GM13977 (cell line): Measurements from ENCODE around the gene OPALIN.

Experiments used
- DNase-seq: peaks from one replicate; pipeline ENCODE4 v3.0.0; 2012; ENCODE audit warnings: low spot score
- CTCF ChIP-seq: IDR thresholded peaks from 2 replicates; pipeline ENCODE4 v1.5.1; 2012; ENCODE audit warnings: mild to moderate bottlenecking, control low read depth; ENCODE audit not compliant: insufficient read depth; ENCODE audit errors: extremely low read depth, missing control alignments
- in situ Hi-C: fragments of 300-500 bp; cut with MboI; formaldehyde crosslinking; loops from one replicate; pipeline ENCODE4 v1.12.0; 2022; ENCODE audit warnings: low sequenced_read_pairs, low pct_unique_long_range_greater_than_20kb, mixed read lengths, inconsistent platforms; ENCODE audit not compliant: unreplicated experiment

The OPALIN gene

GRCh38 chr10:96369890-96370583, 11.2 kb upstream of the OPALIN start:
- in situ Hi-C loops: no loop called here
- no peak for TF ChIP-seq CTCF
- no peak for DNase-seq

GRCh38 chr10:96368971-96369370, 10.2 kb upstream of the OPALIN start:
- no peak for TF ChIP-seq CTCF
- in situ Hi-C loops: no loop called here
- DNase-seq: no peak

GRCh38 chr10:96367470-96367869, 8.7 kb upstream of the OPALIN start:
- in situ Hi-C loops: no loop called here
- TF ChIP-seq CTCF: no peak

GRCh38 chr10:96366508-96366907, 7.7 kb upstream of the OPALIN start:
- no peak for TF ChIP-seq CTCF
- in situ Hi-C loops: no loop called here
- no peak for DNase-seq

More at GRCh38 chr10:96367470-96367869, 8.7 kb upstream of the OPALIN start:
- no peak for DNase-seq

- in situ Hi-C loops: no loop called here
- TF ChIP-seq CTCF: no peak
- no peak for DNase-seq
These were observed 6.8 kb upstream of the OPALIN start for GRCh38 chr10:96365571-96365970.

GRCh38 chr10:96360766-96361165, 2.0 kb upstream of the OPALIN start:
- DNase-seq: no peak
- in situ Hi-C loops: no loop called here
- no peak for TF ChIP-seq CTCF
